ENCODE data around the gene SLC44A4. TPM values are rescaled to one million over a fixed set of nuclear protein-coding genes. Genes with fewer than 3 reads are reported as not detected.

Gene SLC44A4
- total RNA-seq, 1 donor from 2014 or later: not detected

DNA sequence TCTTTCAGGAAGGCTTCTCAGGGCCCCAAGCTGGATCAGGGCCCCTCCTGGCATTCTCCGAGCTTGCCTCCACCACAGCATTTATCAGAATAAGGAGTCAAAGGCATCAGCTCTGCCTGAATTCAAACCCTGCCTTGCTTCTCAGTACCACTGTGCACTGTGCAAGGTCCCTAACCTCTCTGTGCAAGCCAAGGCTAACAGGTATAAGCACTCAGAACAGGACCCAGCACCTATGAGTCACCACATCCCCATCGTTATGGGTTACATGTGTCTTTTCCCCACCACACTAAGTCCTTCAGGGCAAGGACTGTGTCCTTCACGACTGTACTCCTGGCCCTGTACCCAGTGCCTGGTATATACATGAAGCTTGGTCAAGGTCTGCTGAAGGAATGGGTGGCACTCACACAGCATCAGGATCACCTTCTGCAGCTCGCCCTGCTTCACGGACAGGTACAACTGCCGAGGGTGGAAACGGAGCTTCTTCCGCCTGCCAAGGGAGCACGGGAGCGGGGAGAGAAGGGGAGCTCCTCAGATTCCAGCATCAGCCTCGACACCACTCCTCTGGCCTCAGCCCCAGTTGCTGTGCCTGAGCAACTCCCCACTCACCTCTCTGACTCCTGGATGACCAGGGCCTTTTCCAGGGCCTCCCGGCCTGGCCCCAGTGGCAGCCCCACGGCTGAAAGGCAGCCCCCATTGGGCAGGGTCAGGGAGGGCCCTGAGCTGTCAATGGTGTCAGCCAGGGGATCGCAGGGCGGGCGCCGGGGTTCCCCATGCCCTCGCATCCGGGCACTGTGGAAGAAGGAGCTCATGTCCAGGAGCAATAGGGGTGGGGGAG is 8.6 kb upstream of the SLC44A4 start:
- no peak overlapping the region for H3K27ac ChIP-seq

DNA sequence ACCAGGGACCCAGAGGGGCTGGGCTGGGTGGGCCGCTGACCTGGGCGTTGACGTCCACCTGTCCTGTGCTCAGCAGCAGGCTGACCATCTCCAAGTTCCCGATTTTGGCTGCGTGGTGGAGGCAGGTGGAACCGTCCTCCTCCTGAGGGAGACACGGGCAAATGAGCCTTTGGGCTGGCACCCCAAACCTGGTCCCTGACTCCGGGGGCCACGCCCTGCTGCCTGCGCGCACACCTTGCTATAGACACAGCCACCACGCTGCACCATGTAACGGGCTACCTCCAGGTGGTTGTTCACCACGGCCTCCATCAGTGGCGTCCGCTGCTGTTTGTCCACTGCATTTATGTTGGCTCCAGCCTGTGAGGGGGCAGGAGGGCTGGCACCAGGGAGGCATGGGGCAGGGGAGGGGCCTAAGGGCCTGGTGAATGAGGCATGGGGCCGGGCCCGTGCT is 7.8 kb upstream of the SLC44A4 start:
- TF ChIP-seq, protein P1, sequence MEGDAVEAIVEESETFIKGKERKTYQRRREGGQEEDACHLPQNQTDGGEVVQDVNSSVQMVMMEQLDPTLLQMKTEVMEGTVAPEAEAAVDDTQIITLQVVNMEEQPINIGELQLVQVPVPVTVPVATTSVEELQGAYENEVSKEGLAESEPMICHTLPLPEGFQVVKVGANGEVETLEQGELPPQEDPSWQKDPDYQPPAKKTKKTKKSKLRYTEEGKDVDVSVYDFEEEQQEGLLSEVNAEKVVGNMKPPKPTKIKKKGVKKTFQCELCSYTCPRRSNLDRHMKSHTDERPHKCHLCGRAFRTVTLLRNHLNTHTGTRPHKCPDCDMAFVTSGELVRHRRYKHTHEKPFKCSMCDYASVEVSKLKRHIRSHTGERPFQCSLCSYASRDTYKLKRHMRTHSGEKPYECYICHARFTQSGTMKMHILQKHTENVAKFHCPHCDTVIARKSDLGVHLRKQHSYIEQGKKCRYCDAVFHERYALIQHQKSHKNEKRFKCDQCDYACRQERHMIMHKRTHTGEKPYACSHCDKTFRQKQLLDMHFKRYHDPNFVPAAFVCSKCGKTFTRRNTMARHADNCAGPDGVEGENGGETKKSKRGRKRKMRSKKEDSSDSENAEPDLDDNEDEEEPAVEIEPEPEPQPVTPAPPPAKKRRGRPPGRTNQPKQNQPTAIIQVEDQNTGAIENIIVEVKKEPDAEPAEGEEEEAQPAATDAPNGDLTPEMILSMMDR (IDR thresholded peaks at IDR 0.05): no peak
- H3K4me1 ChIP-seq: no peaks in the 10 kb centered on the region
- no peaks in the 10 kb centered on the region for H3K27me3 ChIP-seq
- peaks cover 66 to 87% of the 10 kb centered on the region in 2 donors for H3K36me3 ChIP-seq
- DNase-seq (ENCODE audit: low spot score in 2 of 2): no peak
- no peak overlapping the region for H3K4me3 ChIP-seq
- intact Hi-C loops (cut with DNase I): no loop called here
- no peaks in the 10 kb centered on the region for H3K9me3 ChIP-seq
- no peak overlapping the region for H3K27ac ChIP-seq

More for the DNA sequence above, 8.6 kb upstream of the SLC44A4 start:
- Histone ChIP-seq H3K9me3 (no peaks in the 10 kb centered on the region), H3K4me3 (no peak overlapping the region), H3K36me3 (peaks cover 74 to 85% of the 10 kb centered on the region in 2 donors), H3K4me1 (no peaks in the 10 kb centered on the region), H3K27me3 (no peaks in the 10 kb centered on the region)
- DNase-seq (ENCODE audit: low spot score in 2 of 2): no peak
- intact Hi-C loops (cut with DNase I): no loop called here
- TF ChIP-seq, protein P1 (IDR thresholded peaks at IDR 0.05): no peak

GRCh38 chr6:31884528-31885035 is 5.8 kb upstream of the SLC44A4 start:
- Histone ChIP-seq H3K4me1 (no peaks in the 10 kb centered on the region), H3K27ac (no peak overlapping the region), H3K27me3 (no peaks in the 10 kb centered on the region), H3K36me3 (peaks cover 64 to 97% of the 10 kb centered on the region in 2 donors), H3K4me3 (no peak overlapping the region), H3K9me3 (no peaks in the 10 kb centered on the region)
- TF ChIP-seq, protein P1 (IDR thresholded peaks at IDR 0.05): no peak
- intact Hi-C loops (cut with DNase I): no loop called here
- DNase-seq (ENCODE audit: low spot score in 2 of 2): no peak

DNA sequence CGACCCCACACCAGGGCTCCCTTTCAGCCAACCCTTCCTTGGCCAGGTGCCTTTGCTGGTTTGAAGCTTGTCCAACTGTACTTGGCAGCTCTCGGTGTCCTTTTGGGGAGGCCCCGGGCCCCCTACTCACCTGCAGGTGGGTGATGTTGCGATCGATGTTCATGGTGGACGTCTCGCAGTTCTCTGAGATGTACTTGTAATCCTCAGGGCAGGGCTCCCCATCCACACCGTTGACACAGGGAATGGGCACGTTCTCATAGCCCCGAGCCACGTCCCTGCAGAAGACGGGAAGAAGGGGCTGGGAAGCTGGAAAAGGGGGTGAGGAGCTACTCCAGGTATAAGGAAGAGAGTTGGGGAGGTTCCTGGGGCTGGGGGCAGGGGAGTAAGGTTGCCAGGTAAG is 4.9 kb upstream of the SLC44A4 start:
- H3K36me3 ChIP-seq: peaks cover 55 to 90% of the 10 kb centered on the region in 2 donors
- DNase-seq (ENCODE audit: low spot score in 2 of 2): no peak
- H3K27ac ChIP-seq: no peak overlapping the region
- H3K4me3 ChIP-seq: no peak overlapping the region
- no peaks in the 10 kb centered on the region for H3K27me3 ChIP-seq
- H3K4me1 ChIP-seq: no peaks in the 10 kb centered on the region
- intact Hi-C loops (cut with DNase I): no loop called here
- no peaks in the 10 kb centered on the region for H3K9me3 ChIP-seq
- TF ChIP-seq, protein P1 (IDR thresholded peaks at IDR 0.05): no peak

GRCh38 chr6:31882344-31882743 is 3.5 kb upstream of the SLC44A4 start:
- H3K36me3 ChIP-seq: peaks cover 47 to 77% of the 10 kb centered on the region in 2 donors
- H3K4me1 ChIP-seq: no peaks in the 10 kb centered on the region
- intact Hi-C loops (cut with DNase I): no loop called here
- no peaks in the 10 kb centered on the region for H3K9me3 ChIP-seq
- H3K4me3 ChIP-seq: no peak overlapping the region
- H3K27ac ChIP-seq: no peak overlapping the region
- no peak for DNase-seq (ENCODE audit: low spot score in 2 of 2)
- H3K27me3 ChIP-seq: no peaks in the 10 kb centered on the region
- TF ChIP-seq, protein P1 (IDR thresholded peaks at IDR 0.05): no peak
